GM12878 (cell line): ENCODE results near the gene DOK1. TPM values are rescaled to one million over a fixed set of nuclear protein-coding genes. Genes with fewer than 3 reads are reported as not detected.
A peak's percentile ranks its signal among the peaks of the same experiment; 100 is the strongest.

Source experiments
- EZH2 ChIP-seq: IDR thresholded peaks from 2 replicates; pipeline ENCODE4 v1.6.1; 2012; ENCODE audit warnings: low read depth, mild to moderate bottlenecking, control low read depth, inconsistent platforms, low read length, borderline replicate concordance; ENCODE audit not compliant: control insufficient read depth
- FOS ChIP-seq: IDR thresholded peaks from 3 replicates; pipeline ENCODE4 v1.6.1; 2011; ENCODE audit warnings: borderline replicate concordance; ENCODE audit not compliant: insufficient read length; ENCODE audit errors: extremely low read depth
- GABPA ChIP-seq: IDR thresholded peaks from 2 replicates; pipeline ENCODE4 v1.6.1; 2014; ENCODE audit warnings: antibody characterized with exemption, low read depth, mild to moderate bottlenecking, inconsistent platforms
- MEF2A ChIP-seq: IDR thresholded peaks from 2 replicates; pipeline ENCODE4 v1.6.1; 2011; ENCODE audit warnings: low read depth, mild to moderate bottlenecking, low read length, moderate library complexity; ENCODE audit not compliant: insufficient read depth
- NFYA ChIP-seq: IDR thresholded peaks from 2 replicates; pipeline ENCODE4 v1.6.1; 2011; ENCODE audit warnings: low read depth, mild to moderate bottlenecking, low read length, improper control_type of control experiment, borderline replicate concordance
- YY1 ChIP-seq: IDR thresholded peaks from 2 replicates; pipeline ENCODE4 v1.6.1; 2011; ENCODE audit warnings: low read depth, mild to moderate bottlenecking, low read length
- ZNF217 ChIP-seq: fragments of 450-650 bp; IDR thresholded peaks from 2 replicates; pipeline ENCODE4 v1.6.1; 2017; ENCODE audit warnings: antibody characterized with exemption, mild to moderate bottlenecking
- ZNF384 ChIP-seq: IDR thresholded peaks from 2 replicates; pipeline ENCODE4 v1.6.1; 2012; ENCODE audit warnings: low read depth, mild to moderate bottlenecking, low read length, improper control_type of control experiment, borderline replicate concordance
- polyA plus RNA-seq, 11 experiments: library from polyadenylated mRNA; depleted of rRNA in 4 of 11; unstranded in 6 of 11; stranded (reverse) in 5 of 11; fragments of >200 nt; fragmentation: Nextera tagmentation in 4 of 11; fragmentation: Illumina TruSeq in 1 of 11; extraction: Ambion mirVana in 4 of 11; extraction: Trizol in 1 of 11; gene quantifications; 1 replicate in 1 of 11; 2 replicates in 10 of 11; pipeline versions ENCODE4 v1.2.1 to v1.2.3, GENCODE V29; 2011 to 2016; ENCODE audit warnings: inconsistent platforms in 2 of 11, missing spikeins in 2 of 11, low read depth in 1 of 11
- total RNA-seq, 4 experiments: library from RNA; depleted of rRNA in 3 of 4; stranded (reverse); fragments of >200 nt in 3 of 4; fragmentation: Illumina TruSeq in 1 of 4; extraction: Trizol in 1 of 4; gene quantifications; 2 replicates each; pipeline versions ENCODE4 v1.2.1 to v1.2.3, GENCODE V29; 2013 to 2021
- TF ChIP-seq, protein P1 (sequence below): fragments of 450-650 bp; IDR thresholded peaks from 2 replicates; pipeline ENCODE4 v1.6.1; 2017; ENCODE audit warnings: mild to moderate bottlenecking, moderate library complexity
- TF ChIP-seq, protein P2 (sequence below), 3 experiments: IDR thresholded peaks in 2 of 3; conservative IDR thresholded peaks in 1 of 3; 2 replicates each; pipeline ENCODE4 v1.5.1; 2011; ENCODE audit warnings: low read depth in 3 of 3, low read length in 3 of 3, mild to moderate bottlenecking in 3 of 3, control low read depth in 2 of 3, moderate library complexity in 2 of 3, inconsistent platforms in 1 of 3, mixed read lengths in 1 of 3; ENCODE audit not compliant: control insufficient read depth in 2 of 3, insufficient read depth in 1 of 3; ENCODE audit errors: extremely low read depth in 1 of 3
- TF ChIP-seq, protein P3 (sequence below): fragments of 450-650 bp; IDR thresholded peaks from 2 replicates; pipeline ENCODE4 v1.6.1; 2017; ENCODE audit warnings: mild to moderate bottlenecking
- TF ChIP-seq, protein P4 (sequence below): IDR thresholded peaks from 2 replicates; pipeline ENCODE4 v1.6.1; 2011; ENCODE audit warnings: borderline replicate concordance, low read depth, mild to moderate bottlenecking, moderate library complexity, mixed read lengths, low read length; ENCODE audit not compliant: insufficient read depth; ENCODE audit errors: extremely low read length
- TF ChIP-seq, protein P5 (sequence below): fragments of 450-650 bp; IDR thresholded peaks from 2 replicates; pipeline ENCODE4 v1.6.1; 2014; ENCODE audit warnings: mild to moderate bottlenecking
- TF ChIP-seq, protein P6 (sequence below): IDR thresholded peaks from 2 replicates; pipeline ENCODE4 v1.6.1; 2011; ENCODE audit warnings: low read depth, low read length, improper control_type of control experiment, borderline replicate concordance

Gene DOK1
- total and polyA plus RNA-seq, 10 of the 15 experiments (the other 5 are each of a cell fraction or from before 2014, with no cell fraction given), result 1.4 to 104 (median 59.7) TPM

DNA sequence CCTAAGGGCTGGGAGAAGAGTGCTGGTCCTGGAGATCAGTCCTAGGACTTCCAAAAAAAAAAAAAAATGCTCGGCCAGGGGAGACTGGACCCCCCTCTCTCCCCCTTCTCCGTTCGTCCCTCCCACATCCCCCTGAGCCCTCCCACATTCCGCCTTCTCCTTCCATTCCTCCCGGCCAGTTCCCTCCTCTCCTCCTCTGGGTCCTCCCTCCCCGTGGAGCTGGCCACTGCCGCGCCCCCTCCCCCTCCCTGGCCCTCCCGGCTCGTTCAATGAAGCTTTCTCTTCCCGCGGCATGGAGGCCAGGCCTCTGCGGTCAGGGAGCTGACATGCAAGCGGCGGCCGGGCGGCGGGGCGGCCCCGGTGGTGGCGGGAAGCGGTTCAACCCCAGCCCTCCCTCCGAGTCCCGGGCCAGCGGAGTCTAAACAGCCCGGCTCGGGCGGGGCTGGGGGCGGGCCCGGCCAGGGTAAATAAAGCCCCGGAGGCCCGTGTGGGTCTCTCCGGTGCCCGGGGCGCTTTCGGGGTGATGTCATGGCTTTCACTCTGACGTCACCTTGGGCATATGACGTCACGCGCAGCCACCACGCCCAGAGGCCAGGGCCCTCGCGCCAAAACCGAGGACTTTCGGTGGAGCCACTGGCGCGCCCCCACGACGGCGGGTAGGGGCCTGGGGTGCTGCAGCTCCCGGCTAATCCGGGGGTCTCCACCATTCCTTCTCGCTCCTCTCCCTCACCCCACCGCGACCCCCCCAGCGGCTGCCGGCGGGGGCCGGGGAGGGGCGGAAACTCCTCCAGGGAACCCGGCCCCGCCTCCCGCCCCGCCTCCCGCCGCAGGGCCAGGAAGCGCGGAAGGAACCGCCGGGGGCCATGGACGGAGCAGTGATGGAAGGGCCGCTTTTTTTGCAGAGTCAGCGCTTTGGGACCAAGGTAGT lies at the start of gene DOK1, which contains the start of gene LOXL3 (continued):
- TF ChIP-seq, protein P1, sequence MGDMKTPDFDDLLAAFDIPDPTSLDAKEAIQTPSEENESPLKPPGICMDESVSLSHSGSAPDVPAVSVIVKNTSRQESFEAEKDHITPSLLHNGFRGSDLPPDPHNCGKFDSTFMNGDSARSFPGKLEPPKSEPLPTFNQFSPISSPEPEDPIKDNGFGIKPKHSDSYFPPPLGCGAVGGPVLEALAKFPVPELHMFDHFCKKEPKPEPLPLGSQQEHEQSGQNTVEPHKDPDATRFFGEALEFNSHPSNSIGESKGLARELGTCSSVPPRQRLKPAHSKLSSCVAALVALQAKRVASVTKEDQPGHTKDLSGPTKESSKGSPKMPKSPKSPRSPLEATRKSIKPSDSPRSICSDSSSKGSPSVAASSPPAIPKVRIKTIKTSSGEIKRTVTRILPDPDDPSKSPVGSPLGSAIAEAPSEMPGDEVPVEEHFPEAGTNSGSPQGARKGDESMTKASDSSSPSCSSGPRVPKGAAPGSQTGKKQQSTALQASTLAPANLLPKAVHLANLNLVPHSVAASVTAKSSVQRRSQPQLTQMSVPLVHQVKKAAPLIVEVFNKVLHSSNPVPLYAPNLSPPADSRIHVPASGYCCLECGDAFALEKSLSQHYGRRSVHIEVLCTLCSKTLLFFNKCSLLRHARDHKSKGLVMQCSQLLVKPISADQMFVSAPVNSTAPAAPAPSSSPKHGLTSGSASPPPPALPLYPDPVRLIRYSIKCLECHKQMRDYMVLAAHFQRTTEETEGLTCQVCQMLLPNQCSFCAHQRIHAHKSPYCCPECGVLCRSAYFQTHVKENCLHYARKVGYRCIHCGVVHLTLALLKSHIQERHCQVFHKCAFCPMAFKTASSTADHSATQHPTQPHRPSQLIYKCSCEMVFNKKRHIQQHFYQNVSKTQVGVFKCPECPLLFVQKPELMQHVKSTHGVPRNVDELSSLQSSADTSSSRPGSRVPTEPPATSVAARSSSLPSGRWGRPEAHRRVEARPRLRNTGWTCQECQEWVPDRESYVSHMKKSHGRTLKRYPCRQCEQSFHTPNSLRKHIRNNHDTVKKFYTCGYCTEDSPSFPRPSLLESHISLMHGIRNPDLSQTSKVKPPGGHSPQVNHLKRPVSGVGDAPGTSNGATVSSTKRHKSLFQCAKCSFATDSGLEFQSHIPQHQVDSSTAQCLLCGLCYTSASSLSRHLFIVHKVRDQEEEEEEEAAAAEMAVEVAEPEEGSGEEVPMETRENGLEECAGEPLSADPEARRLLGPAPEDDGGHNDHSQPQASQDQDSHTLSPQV, result 0 out of 2 replicates have a peak, but pooled peaks have one; percentile 62
- TF ChIP-seq, protein P2, sequence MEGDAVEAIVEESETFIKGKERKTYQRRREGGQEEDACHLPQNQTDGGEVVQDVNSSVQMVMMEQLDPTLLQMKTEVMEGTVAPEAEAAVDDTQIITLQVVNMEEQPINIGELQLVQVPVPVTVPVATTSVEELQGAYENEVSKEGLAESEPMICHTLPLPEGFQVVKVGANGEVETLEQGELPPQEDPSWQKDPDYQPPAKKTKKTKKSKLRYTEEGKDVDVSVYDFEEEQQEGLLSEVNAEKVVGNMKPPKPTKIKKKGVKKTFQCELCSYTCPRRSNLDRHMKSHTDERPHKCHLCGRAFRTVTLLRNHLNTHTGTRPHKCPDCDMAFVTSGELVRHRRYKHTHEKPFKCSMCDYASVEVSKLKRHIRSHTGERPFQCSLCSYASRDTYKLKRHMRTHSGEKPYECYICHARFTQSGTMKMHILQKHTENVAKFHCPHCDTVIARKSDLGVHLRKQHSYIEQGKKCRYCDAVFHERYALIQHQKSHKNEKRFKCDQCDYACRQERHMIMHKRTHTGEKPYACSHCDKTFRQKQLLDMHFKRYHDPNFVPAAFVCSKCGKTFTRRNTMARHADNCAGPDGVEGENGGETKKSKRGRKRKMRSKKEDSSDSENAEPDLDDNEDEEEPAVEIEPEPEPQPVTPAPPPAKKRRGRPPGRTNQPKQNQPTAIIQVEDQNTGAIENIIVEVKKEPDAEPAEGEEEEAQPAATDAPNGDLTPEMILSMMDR (IDR thresholded peaks at IDR 0.05 in 2 of 3, conservative IDR thresholded peaks at IDR 0.05 in 1 of 3; ENCODE audit: control insufficient read depth in 2 of 3, extremely low read depth in 1 of 3, insufficient read depth in 1 of 3, low read depth in 3 of 3, low read length in 3 of 3), result no peak; a peak in 1 of 6 replicates
- TF ChIP-seq, protein P3, sequence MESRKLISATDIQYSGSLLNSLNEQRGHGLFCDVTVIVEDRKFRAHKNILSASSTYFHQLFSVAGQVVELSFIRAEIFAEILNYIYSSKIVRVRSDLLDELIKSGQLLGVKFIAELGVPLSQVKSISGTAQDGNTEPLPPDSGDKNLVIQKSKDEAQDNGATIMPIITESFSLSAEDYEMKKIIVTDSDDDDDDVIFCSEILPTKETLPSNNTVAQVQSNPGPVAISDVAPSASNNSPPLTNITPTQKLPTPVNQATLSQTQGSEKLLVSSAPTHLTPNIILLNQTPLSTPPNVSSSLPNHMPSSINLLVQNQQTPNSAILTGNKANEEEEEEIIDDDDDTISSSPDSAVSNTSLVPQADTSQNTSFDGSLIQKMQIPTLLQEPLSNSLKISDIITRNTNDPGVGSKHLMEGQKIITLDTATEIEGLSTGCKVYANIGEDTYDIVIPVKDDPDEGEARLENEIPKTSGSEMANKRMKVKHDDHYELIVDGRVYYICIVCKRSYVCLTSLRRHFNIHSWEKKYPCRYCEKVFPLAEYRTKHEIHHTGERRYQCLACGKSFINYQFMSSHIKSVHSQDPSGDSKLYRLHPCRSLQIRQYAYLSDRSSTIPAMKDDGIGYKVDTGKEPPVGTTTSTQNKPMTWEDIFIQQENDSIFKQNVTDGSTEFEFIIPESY, result no peak
- TF ChIP-seq, protein P4, sequence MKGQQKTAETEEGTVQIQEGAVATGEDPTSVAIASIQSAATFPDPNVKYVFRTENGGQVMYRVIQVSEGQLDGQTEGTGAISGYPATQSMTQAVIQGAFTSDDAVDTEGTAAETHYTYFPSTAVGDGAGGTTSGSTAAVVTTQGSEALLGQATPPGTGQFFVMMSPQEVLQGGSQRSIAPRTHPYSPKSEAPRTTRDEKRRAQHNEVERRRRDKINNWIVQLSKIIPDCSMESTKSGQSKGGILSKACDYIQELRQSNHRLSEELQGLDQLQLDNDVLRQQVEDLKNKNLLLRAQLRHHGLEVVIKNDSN, result no peak
- TF ChIP-seq NFYA (no peak), YY1 (peak; percentile 56), ZNF384 (no peak), MEF2A (0 out of 2 replicates have a peak, but pooled peaks have one; percentile 33), EZH2 (no peak), ZNF217 (no peak; the same call in none of the 2 replicates), FOS (no peak), GABPA (no peak)
- TF ChIP-seq, protein P5, sequence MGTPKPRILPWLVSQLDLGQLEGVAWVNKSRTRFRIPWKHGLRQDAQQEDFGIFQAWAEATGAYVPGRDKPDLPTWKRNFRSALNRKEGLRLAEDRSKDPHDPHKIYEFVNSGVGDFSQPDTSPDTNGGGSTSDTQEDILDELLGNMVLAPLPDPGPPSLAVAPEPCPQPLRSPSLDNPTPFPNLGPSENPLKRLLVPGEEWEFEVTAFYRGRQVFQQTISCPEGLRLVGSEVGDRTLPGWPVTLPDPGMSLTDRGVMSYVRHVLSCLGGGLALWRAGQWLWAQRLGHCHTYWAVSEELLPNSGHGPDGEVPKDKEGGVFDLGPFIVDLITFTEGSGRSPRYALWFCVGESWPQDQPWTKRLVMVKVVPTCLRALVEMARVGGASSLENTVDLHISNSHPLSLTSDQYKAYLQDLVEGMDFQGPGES, result no peak
- TF ChIP-seq, protein P6, sequence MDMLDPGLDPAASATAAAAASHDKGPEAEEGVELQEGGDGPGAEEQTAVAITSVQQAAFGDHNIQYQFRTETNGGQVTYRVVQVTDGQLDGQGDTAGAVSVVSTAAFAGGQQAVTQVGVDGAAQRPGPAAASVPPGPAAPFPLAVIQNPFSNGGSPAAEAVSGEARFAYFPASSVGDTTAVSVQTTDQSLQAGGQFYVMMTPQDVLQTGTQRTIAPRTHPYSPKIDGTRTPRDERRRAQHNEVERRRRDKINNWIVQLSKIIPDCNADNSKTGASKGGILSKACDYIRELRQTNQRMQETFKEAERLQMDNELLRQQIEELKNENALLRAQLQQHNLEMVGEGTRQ, result no peak
